Neural cell (in vitro differentiated cells): Measurements from ENCODE around the gene DDHD1. TPM values are rescaled to one million over a fixed set of nuclear protein-coding genes. Genes with fewer than 3 reads are reported as not detected.

Experiments used
- H2AFZ ChIP-seq: fragments of 200-600, 300-800 bp; sonication (generic), shearing (Covaris generic); 2 replicates; pipeline ENCODE4 v1.6.0; 2014; ENCODE audit warnings: low read depth, mild to moderate bottlenecking, antibody characterized with exemption, low read length, moderate library complexity
- H3F3A ChIP-seq: fragments of 200-600 bp; shearing (Covaris generic); 2 replicates; pipeline ENCODE4 v1.6.1; 2016; ENCODE audit warnings: mild to moderate bottlenecking, moderate library complexity, mixed read lengths, antibody characterized with exemption, low read length; ENCODE audit not compliant: insufficient read depth, poor library complexity, severe bottlenecking
- H3K27ac ChIP-seq: fragments of 200-600, 300-800 bp; sonication (generic), shearing (Covaris generic); 2 replicates; pipeline ENCODE4 v1.5.1; 2014; ENCODE audit warnings: mild to moderate bottlenecking, low read length, moderate library complexity
- H3K27me3 ChIP-seq: fragments of 300-800, 200-600 bp; sonication (generic), shearing (Covaris generic); 2 replicates; pipeline ENCODE4 v1.6.0; 2014; ENCODE audit warnings: mild to moderate bottlenecking, low read depth, low read length, moderate library complexity; ENCODE audit not compliant: insufficient read depth
- H3K36me3 ChIP-seq: fragments of 300-800, 200-600 bp; sonication (generic), shearing (Covaris generic); 2 replicates; pipeline ENCODE4 v1.5.1; 2014; ENCODE audit warnings: mild to moderate bottlenecking, antibody characterized with exemption, low read length, moderate library complexity; ENCODE audit not compliant: insufficient read depth
- H3K4me2 ChIP-seq: fragments of 300-800, 200-600 bp; sonication (generic), shearing (Covaris generic); 2 replicates; pipeline ENCODE4 v1.6.0; 2014; ENCODE audit warnings: mild to moderate bottlenecking, low read length
- H3K4me3 ChIP-seq: fragments of 300-800, 200-600 bp; sonication (generic), shearing (Covaris generic); 2 replicates; pipeline ENCODE4 v1.5.1; 2014; ENCODE audit warnings: mild to moderate bottlenecking, low read length, moderate library complexity
- H3K79me2 ChIP-seq: fragments of 200-600 bp; shearing (Covaris generic); replicated peaks from 2 replicates; pipeline ENCODE4 v1.6.0; 2014; ENCODE audit warnings: mild to moderate bottlenecking, low read length, moderate library complexity; ENCODE audit not compliant: insufficient read depth
- H3K9ac ChIP-seq: fragments of 300-800, 200-600 bp; sonication (generic), shearing (Covaris generic); 2 replicates; pipeline ENCODE4 v1.6.1; 2016; ENCODE audit warnings: mild to moderate bottlenecking, low read length, mixed read lengths
- H3K9me2 ChIP-seq: fragments of 200-600 bp; shearing (Covaris generic); 2 replicates; pipeline ENCODE4 v1.6.1; 2016; ENCODE audit warnings: mild to moderate bottlenecking, low read length, mixed read lengths; ENCODE audit not compliant: insufficient read depth
- H3K9me3 ChIP-seq: fragments of 200-600, 300-800 bp; sonication (generic), shearing (Covaris generic); 2 replicates; pipeline ENCODE4 v1.6.1; 2016; ENCODE audit warnings: mild to moderate bottlenecking, mixed run types, low read length, moderate library complexity, mixed read lengths
- H4K20me1 ChIP-seq: fragments of 200-600 bp; shearing (Covaris generic); 2 replicates; pipeline ENCODE4 v1.6.1; 2016; ENCODE audit warnings: mild to moderate bottlenecking, mixed run types; ENCODE audit not compliant: insufficient read depth
- CTCF ChIP-seq: fragments of 450-650 bp; IDR thresholded peaks from 2 replicates; pipeline ENCODE4 v1.5.1; 2014; ENCODE audit warnings: antibody characterized with exemption, mild to moderate bottlenecking, moderate library complexity; ENCODE audit not compliant: poor library complexity, severe bottlenecking
- EP300 ChIP-seq: fragments of 450-650 bp; conservative IDR thresholded peaks from 2 replicates; pipeline ENCODE4 v1.6.1; 2014; ENCODE audit warnings: antibody characterized with exemption, mild to moderate bottlenecking, moderate library complexity; ENCODE audit not compliant: poor library complexity, severe bottlenecking
- EZH2 ChIP-seq: fragments of 200-600, 300-800 bp; shearing (Covaris generic), sonication (generic); IDR thresholded peaks from 2 replicates; pipeline ENCODE4 v1.6.1; 2014; ENCODE audit warnings: antibody characterized with exemption, low read length, borderline replicate concordance, mild to moderate bottlenecking; ENCODE audit not compliant: insufficient read depth, poor library complexity, severe bottlenecking
- MXI1 ChIP-seq: fragments of 450-650 bp; conservative IDR thresholded peaks from 2 replicates; pipeline ENCODE4 v1.6.1; 2014; ENCODE audit warnings: antibody characterized with exemption, mild to moderate bottlenecking; ENCODE audit not compliant: poor library complexity, severe bottlenecking
- POLR2AphosphoS5 ChIP-seq: IDR thresholded peaks from 2 replicates; pipeline ENCODE4 v1.6.1; 2012
- RAD21 ChIP-seq: fragments of 450-650 bp; conservative IDR thresholded peaks from 2 replicates; pipeline ENCODE4 v1.6.1; 2014; ENCODE audit warnings: antibody characterized with exemption, mild to moderate bottlenecking, moderate library complexity
- REST ChIP-seq: IDR thresholded peaks from 2 replicates; pipeline ENCODE4 v1.6.1; 2012; ENCODE audit warnings: borderline replicate concordance
- SMC3 ChIP-seq: fragments of 450-650 bp; conservative IDR thresholded peaks from 2 replicates; pipeline ENCODE4 v1.6.1; 2014; ENCODE audit warnings: antibody characterized with exemption, mild to moderate bottlenecking, moderate library complexity; ENCODE audit not compliant: poor library complexity
- TAF1 ChIP-seq: IDR thresholded peaks from 2 replicates; pipeline ENCODE4 v1.6.1; 2012; ENCODE audit warnings: low read depth
- polyA minus RNA-seq: library from RNA; depleted of rRNA, polyadenylated mRNA; stranded (reverse); fragments of >200 nt; gene quantifications from 2 replicates; pipeline ENCODE4 v1.2.3, GENCODE V29; 2014
- polyA plus RNA-seq: library from polyadenylated mRNA; depleted of rRNA; stranded (reverse); fragments of >200 nt; gene quantifications from 2 replicates; pipeline ENCODE4 v1.2.3, GENCODE V29; 2014

Gene DDHD1
- polyA plus RNA-seq (13.9 and 14.9 TPM in 2 replicates), polyA minus RNA-seq (65.7 and 70.6 TPM in 2 replicates)

GRCh38 chr14:53152887-53153701 is at the start of gene DDHD1:
Gene DDHD1, minus strand, starts transcription at chr14:53153323. Its CDS starts 225 bp downstream, at chr14:53153098.
- Histone ChIP-seq H3K36me3 (no peaks in the 10 kb centered on the region), H3F3A (no peaks in the 10 kb centered on the region), H3K27me3 (no peaks in the 10 kb centered on the region), H2AFZ (peak within 1 kb of the TSS; percentile 67), H3K27ac (peak within 1 kb of the TSS; percentile 83), H3K9me2 (no peaks in the 10 kb centered on the region), H3K4me3 (peak within 1 kb of the TSS; percentile 95), H3K79me2 (peaks cover 29% of the 10 kb centered on the region), H4K20me1 (no peaks in the 10 kb centered on the region), H3K9me3 (no peaks in the 10 kb centered on the region), H3K9ac (peak within 1 kb of the TSS; percentile 91), H3K4me2 (no peak within 1 kb of the TSS)
- TF ChIP-seq SMC3 (no peak), CTCF (no peak), MXI1 (peak; percentile 48), EP300 (no peak), POLR2AphosphoS5 (peak; percentile 70), TAF1 (peak; percentile 68), RAD21 (no peak), REST (peak; percentile 54), EZH2 (no peak)

GRCh38 chr14:53195949-53196348 is 42.8 kb upstream of the DDHD1 start:
- Histone ChIP-seq H3K9ac (no peak overlapping the region), H3K4me2 (no peak overlapping the region), H3K27me3 (no peaks in the 10 kb centered on the region), H2AFZ (no peak overlapping the region), H4K20me1 (no peaks in the 10 kb centered on the region), H3F3A (no peaks in the 10 kb centered on the region), H3K27ac (no peak overlapping the region), H3K79me2 (no peaks in the 10 kb centered on the region), H3K9me3 (no peaks in the 10 kb centered on the region), H3K36me3 (no peaks in the 10 kb centered on the region), H3K4me3 (no peak overlapping the region), H3K9me2 (no peaks in the 10 kb centered on the region)
- TF ChIP-seq TAF1 (no peak), REST (no peak), RAD21 (no peak), SMC3 (no peak), MXI1 (no peak), POLR2AphosphoS5 (no peak), EP300 (no peak), EZH2 (no peak), CTCF (no peak)
